ENCODE results near the gene SLC22A13. TPM values are rescaled to one million over a fixed set of nuclear protein-coding genes. Genes with fewer than 3 reads are reported as not detected.

The SLC22A13 gene
- total and polyA plus RNA-seq, 10 of the 15 experiments (the other 5 are each of a cell fraction or from before 2014, with no cell fraction given): 0.03 to 0.19 (median 0.11) TPM; not detected in 5

DNA sequence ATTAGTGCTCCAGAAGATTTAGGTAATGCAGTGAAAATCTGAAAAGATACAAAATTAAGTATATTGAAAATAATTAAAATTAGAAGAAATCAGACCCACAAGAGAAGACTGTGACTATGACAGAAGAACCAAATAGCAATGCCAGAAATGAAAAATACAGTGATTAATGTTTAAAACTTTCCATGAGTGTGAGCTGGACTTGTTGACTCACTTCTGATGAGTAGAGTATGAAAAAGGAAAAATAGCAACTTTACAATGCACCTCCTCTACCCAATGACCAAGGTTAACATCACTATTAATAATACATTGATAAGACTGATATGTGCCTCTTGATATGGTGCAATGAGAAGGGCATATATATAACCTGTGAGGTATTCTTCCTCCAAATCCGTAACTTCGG is 39.3 kb upstream of the SLC22A13 start:
- ChIA-PET CTCF (interaction anchor here (1.2 to 1.4 kb wide), 3 partner anchors 10 to 93 kb away, joined by 3 to 4 read pairs (median 3); no protein-coding TSS in a partner anchor), SMC1A (ENCODE audit: uncharacterized antibody, unreplicated experiment) (interaction anchor here (0.8 to 1.9 kb wide), 5 partner anchors 10 to 95 kb away, joined by 3 to 7 read pairs (median 3); no protein-coding TSS in a partner anchor), POLR2A (interaction anchor here (0.6 to 1.1 kb wide), 2 partner anchors 14 to 23 kb away, joined by 3 read pairs; no protein-coding TSS in a partner anchor), RAD21 (ENCODE audit: unreplicated experiment) (no interaction called here)
- Histone ChIP-seq H4K20me1 (ENCODE audit: control insufficient read depth, insufficient read depth) (no peaks in the 10 kb centered on the region), H3K79me2 (ENCODE audit: control insufficient read depth, insufficient read depth, low read length) (no peaks in the 10 kb centered on the region), H3K9me3 (replicated peaks; ENCODE audit: control insufficient read depth, insufficient read depth, low read length) (no peaks in the 10 kb centered on the region), H3K4me1 (ENCODE audit: control insufficient read depth, insufficient read depth, low read length) (no peaks in the 10 kb centered on the region), H3K4me2 (ENCODE audit: control insufficient read depth, insufficient read depth) (no peak overlapping the region), H3K27ac (ENCODE audit: control insufficient read depth, insufficient read depth) (no peak overlapping the region), H3K9ac (ENCODE audit: control insufficient read depth, insufficient read depth, low read length) (no peak overlapping the region), H3K36me3 (ENCODE audit: control insufficient read depth in 2 of 2, insufficient read depth in 2 of 2, low read length in 1 of 2) (peaks cover 5 to 21% of the 10 kb centered on the region in 2 experiments), H2AFZ (ENCODE audit: control insufficient read depth, low read depth, low read length) (no peak overlapping the region), H3K4me3 (no peak overlapping the region), H3K27me3 (replicated peaks in 1 of 2; ENCODE audit: control insufficient read depth in 2 of 2, insufficient read depth in 2 of 2, low read length in 1 of 2) (no peaks in the 10 kb centered on the region)
- ATAC-seq (no peak), DNase-seq (ENCODE audit: low read depth, low spot score) (no peak), FAIRE-seq (no peak)
- in situ Hi-C loops (cut with MboI) (no loop called here), intact Hi-C loops (cut with micrococcal nuclease; ENCODE audit: unreplicated experiment) (no loop called here)
- TF ChIP-seq, protein P1, sequence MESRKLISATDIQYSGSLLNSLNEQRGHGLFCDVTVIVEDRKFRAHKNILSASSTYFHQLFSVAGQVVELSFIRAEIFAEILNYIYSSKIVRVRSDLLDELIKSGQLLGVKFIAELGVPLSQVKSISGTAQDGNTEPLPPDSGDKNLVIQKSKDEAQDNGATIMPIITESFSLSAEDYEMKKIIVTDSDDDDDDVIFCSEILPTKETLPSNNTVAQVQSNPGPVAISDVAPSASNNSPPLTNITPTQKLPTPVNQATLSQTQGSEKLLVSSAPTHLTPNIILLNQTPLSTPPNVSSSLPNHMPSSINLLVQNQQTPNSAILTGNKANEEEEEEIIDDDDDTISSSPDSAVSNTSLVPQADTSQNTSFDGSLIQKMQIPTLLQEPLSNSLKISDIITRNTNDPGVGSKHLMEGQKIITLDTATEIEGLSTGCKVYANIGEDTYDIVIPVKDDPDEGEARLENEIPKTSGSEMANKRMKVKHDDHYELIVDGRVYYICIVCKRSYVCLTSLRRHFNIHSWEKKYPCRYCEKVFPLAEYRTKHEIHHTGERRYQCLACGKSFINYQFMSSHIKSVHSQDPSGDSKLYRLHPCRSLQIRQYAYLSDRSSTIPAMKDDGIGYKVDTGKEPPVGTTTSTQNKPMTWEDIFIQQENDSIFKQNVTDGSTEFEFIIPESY (IDR thresholded peaks at IDR 0.05): no peak
- TF ChIP-seq STAT3 (IDR thresholded peaks at IDR 0.05; ENCODE audit: low read depth, low read length) (no peak), NFXL1 (IDR thresholded peaks at IDR 0.05; ENCODE audit: borderline replicate concordance) (no peak), PML (IDR thresholded peaks at IDR 0.05; ENCODE audit: low read length) (no peak), ZNF622 (IDR thresholded peaks at IDR 0.05) (no peak), YY1 (IDR thresholded peaks at IDR 0.05; ENCODE audit: low read depth, low read length) (no peak), POLR2AphosphoS2 (IDR thresholded peaks at IDR 0.05; ENCODE audit: low read depth, low read length) (no peak), RFX5 (IDR thresholded peaks at IDR 0.05; ENCODE audit: low read depth, low read length) (no peak), RAD21 (IDR thresholded peaks at IDR 0.05; ENCODE audit: insufficient read depth, low read depth, low read length) (no peak), YBX1 (IDR thresholded peaks at IDR 0.05) (no peak), SREBF2 (IDR thresholded peaks at IDR 0.05; ENCODE audit: low read length) (no peak), CREB1 (IDR thresholded peaks at IDR 0.05; ENCODE audit: low read depth) (no peak), FOS (IDR thresholded peaks at IDR 0.05; ENCODE audit: borderline replicate concordance, extremely low read depth, insufficient read length) (no peak), ZSCAN29 (IDR thresholded peaks at IDR 0.05) (no peak)
- TF ChIP-seq, protein P2, sequence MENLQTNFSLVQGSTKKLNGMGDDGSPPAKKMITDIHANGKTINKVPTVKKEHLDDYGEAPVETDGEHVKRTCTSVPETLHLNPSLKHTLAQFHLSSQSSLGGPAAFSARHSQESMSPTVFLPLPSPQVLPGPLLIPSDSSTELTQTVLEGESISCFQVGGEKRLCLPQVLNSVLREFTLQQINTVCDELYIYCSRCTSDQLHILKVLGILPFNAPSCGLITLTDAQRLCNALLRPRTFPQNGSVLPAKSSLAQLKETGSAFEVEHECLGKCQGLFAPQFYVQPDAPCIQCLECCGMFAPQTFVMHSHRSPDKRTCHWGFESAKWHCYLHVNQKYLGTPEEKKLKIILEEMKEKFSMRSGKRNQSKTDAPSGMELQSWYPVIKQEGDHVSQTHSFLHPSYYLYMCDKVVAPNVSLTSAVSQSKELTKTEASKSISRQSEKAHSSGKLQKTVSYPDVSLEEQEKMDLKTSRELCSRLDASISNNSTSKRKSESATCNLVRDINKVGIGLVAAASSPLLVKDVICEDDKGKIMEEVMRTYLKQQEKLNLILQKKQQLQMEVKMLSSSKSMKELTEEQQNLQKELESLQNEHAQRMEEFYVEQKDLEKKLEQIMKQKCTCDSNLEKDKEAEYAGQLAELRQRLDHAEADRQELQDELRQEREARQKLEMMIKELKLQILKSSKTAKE (IDR thresholded peaks at IDR 0.05; ENCODE audit: low read depth, poor library complexity, severe bottlenecking): no peak
- TF ChIP-seq, protein P3, sequence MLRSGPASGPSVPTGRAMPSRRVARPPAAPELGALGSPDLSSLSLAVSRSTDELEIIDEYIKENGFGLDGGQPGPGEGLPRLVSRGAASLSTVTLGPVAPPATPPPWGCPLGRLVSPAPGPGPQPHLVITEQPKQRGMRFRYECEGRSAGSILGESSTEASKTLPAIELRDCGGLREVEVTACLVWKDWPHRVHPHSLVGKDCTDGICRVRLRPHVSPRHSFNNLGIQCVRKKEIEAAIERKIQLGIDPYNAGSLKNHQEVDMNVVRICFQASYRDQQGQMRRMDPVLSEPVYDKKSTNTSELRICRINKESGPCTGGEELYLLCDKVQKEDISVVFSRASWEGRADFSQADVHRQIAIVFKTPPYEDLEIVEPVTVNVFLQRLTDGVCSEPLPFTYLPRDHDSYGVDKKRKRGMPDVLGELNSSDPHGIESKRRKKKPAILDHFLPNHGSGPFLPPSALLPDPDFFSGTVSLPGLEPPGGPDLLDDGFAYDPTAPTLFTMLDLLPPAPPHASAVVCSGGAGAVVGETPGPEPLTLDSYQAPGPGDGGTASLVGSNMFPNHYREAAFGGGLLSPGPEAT (IDR thresholded peaks at IDR 0.05; ENCODE audit: low read depth): no peak
- 100% methylated on average over 2 of the region's 2 CpGs for WGBS (ENCODE audit: insufficient coverage, insufficient replicate concordance, low lambda C conversion rate, missing lambda C conversion rate)
- BruUV-seq (replicated peaks): TSS peak; percentile 40
